ENCODE data around the gene CHD5.

Gene CHD5

GRCh38 chr1:6109688-6110087 is 70.4 kb downstream of the CHD5 start:
- no peak for DNase-seq

- peak; percentile 71 for DNase-seq
Measured at GRCh38 chr1:6108937-6109614, 71.0 kb downstream of the CHD5 start.

GRCh38 chr1:6108476-6108875 is 71.6 kb downstream of the CHD5 start:
- no peak for DNase-seq

GRCh38 chr1:6107409-6108356 is 72.4 kb downstream of the CHD5 start:
- no peak for DNase-seq

DNA sequence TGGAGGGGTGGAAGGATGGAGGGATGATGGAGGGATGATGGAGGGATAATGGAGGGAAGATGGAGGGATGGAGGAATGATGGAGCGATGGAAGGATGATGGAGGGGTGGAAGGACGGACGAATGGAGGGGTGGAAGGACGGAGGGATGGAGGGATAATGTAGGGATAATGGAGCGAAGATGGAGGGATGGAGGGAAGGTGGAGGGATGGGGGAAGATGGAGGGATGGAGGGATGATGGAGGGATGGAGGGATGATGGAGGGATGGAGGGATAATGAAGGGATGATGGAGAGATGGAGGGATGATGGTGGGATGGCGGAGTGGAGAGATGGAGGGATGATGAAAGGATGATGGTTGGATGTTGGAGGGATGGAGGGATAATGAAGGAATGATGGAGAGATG is 73.1 kb downstream of the CHD5 start:
- no peak for DNase-seq

DNA sequence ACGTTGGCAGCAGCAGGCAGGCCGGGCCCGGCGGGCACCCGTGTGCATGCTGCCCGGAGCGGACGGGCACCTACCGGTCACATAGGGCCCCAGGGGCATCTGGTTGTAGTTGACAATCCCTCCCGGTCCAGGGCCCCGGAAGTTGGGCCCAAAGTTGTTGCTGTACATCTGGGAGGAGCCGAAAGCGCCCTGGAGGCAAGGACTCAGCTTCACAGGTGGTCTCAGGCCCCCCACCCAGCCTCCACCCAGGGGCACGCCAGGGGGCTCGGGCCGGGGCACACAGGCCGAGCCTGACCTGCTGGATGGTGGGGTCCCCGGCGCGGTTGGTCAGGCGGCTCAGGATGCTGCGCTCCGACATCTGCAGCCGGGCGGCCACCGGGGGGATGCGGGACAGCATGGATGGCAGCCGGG is 73.8 kb downstream of the CHD5 start:
- DNase-seq: no peak

- no peak for DNase-seq
Measured at GRCh38 chr1:6105763-6106162, 74.4 kb downstream of the CHD5 start.

DNA sequence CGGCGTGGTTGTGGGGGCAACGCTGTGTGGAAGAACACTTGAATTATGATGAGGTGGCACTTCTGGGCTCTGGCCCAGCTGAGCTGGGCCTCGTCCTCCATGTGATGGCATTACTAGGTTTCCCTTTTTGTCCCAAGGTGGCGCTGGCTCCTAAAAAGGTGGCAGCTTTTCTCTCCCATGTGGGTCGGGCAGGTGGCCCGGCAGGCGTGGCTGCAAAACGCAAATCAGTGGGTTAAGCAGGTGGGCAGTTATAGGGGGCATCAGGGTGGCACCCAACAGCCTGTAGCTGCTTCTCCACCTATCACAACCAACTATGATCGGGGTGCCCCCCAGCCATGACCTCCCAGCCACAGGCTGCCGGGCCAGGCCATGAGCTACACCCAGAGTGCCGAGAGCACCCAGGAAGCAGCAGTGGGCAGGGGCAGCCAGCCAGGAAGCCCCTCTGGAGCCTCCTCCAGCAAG is 74.9 kb downstream of the CHD5 start:
- DNase-seq: no peak

DNA sequence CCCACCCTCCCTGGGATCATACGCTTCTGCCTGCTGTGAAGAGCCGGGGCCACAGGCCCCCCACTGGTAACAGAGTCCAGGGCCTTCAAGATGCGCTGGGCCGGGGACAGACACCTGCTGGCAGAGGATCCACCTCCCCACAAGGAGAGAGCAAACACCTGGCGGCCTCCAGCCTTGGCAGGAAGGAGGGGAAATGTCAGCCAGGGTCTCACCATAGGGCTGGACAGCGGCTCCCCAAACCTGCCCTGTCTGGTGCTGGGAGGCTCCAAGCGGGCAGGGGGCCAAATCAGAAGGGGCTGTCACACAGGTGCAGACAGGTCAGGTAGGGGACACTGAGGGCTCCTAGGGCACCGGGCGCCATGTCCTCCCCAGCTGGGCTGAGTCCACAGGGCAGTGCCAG is 75.5 kb downstream of the CHD5 start:
- DNase-seq: no peak

- no peak for DNase-seq
Measured at GRCh38 chr1:6103854-6104530, 76.1 kb downstream of the CHD5 start.

- no peak for DNase-seq
Measured at GRCh38 chr1:6103111-6103853, 76.8 kb downstream of the CHD5 start.

GRCh38 chr1:6102532-6102845 is 77.6 kb downstream of the CHD5 start:
- DNase-seq: no peak

GRCh38 chr1:6101826-6102531 is 78.1 kb downstream of the CHD5 start:
- DNase-seq: no peak

- DNase-seq: no peak
Measured at GRCh38 chr1:6100861-6101783, 79.0 kb downstream of the CHD5 start.

DNA sequence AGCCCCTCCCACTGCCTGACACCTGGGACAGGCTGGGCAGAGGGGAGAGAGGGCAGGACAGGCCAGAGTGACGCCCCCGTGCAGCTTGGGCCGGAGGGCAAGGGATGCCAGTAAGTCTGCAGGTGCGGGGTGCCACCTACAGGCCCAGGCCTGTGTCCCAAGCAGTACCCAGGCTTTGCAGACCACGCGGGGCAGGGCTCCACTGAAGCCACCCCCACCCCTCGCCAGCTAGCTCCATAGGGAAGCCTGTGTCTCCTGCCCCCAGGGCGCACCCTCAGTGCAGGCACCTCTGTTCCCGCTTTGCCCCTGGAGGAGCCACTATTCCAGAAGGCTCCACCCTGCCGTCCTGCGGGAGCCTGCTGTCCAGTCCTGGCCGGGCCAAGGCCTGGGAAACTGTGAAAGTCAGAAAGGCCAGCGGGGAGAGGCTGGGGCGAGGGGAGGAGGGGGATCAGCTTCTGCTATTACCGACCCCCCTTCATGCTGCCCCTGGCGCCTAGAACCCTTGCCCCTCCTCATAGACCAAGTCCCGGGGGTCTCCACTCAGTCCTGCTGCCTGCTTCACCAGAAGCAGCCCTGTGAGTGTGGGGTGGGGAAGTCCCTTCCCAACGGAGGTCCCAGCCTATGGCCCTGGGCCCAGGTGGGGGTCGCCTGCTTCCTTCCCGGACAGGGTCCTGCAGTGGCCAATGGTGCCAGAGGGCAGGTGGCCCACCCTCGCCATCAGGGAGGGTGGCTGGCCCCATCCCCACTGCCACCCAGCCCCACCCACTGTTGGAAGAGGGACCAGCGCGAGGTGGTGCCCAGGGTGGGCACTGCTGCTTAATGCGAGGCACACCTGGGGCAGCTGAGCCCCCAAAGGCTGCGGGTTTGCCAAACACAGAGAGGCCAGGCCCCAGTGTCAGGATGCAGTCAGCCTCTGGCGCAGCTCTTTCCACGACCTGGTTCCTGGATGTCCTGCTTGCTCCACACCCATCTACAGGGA is 80.0 kb downstream of the CHD5 start:
- no peak for DNase-seq

DNA sequence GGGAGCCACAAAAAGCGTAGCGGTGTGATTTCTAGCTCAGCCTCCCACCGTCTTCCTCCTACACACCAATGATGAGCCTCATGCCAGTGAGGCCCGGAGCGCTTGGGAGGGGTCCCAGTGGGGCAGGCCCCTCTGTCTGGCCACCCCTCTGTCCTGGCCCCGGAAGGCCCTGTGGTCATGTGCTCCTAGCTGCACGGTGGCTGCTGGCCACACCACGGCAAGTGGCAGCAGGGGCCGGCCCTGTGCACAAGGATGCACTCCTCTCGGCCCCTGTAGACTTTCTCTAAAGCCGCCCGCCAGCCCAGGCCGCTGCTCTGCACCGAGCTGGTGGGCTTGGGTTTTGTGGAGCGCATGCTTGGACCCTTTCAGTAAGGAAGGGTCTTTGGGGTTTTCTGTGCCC is 80.8 kb downstream of the CHD5 start:
- DNase-seq: no peak

DNA sequence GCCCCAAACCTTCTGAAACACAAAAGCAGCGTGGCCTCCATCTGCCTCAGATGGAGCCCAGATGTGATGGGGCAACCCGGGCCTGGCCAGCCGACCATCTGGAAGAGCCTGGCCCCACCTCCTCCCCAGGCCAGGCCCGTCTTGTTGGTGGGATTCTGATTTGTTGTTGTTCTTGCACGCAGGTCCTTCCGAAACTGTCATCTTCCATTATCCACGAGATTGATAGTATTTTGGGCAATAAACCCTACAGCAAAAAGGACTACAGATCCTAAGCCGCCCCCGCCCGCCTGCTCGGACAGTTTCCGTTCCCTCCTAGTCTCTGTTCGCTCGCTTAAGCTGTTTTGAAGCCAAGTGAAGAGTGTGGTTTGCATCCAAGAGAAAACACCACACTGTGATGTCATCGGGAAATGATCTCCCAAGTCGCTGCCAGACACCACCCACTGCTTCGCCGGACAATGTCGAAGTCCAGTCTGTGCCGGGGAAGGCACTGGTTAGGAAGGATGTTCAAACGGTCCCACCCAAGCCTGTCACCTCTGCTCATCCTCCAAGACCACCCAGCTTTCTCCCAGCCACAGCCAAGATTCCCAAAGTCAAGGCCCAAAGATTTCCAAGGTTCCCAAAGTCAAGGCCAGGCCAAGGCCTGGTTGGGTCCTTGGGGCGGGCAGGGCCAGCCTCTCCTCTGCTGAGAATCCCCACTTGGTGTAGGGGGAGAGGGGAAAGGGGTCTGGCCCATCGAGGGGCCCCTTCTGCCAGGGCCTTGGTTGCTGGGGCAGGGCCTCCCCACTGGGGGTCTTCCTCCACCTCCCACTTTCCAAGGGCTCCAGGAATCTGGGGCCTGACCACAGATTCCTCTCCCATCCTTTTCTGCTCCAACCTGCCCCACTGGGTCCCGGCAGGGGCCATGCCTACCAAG is 81.6 kb downstream of the CHD5 start:
- DNase-seq: no peak

GRCh38 chr1:6097824-6098223 is 82.3 kb downstream of the CHD5 start:
- DNase-seq: no peak

DNA sequence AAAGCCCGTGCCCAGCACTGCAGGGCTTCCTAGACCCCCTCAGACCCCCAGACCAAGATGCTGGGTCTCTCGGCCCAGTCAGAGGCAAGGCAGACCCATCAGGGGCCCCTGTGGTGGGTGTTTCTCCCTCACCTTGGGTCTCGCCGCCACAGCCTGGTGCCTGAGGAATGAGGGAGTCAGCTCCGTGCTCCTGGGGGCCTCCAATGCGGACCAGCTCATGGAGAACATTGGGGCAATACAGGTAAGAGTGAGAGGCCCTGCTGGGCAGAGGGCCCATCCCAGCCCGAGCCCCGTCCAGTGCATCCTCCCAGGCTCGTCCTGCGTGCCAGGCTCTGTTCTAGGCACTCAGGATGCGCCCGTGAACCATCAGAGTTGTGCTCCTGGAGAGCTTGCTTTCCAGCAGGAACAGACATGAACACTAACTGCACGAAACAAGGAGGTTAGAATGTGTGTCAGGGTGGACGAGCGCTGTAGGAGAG is 83.0 kb downstream of the CHD5 start:
- no peak for DNase-seq
